IPS-15b (cell line): ENCODE results near the gene BLNK.

Source experiments
- H3K27me3 ChIP-seq: one replicate; pipeline ENCODE4 v1.6.1; 2013; ENCODE audit warnings: low read length; ENCODE audit not compliant: control insufficient read depth, insufficient read depth
- H3K36me3 ChIP-seq: one replicate; pipeline ENCODE4 v1.6.1; 2013; ENCODE audit warnings: low read length; ENCODE audit not compliant: control insufficient read depth, insufficient read depth
- H3K4me1 ChIP-seq: one replicate; pipeline ENCODE4 v1.6.1; 2013; ENCODE audit warnings: mild to moderate bottlenecking, low read length; ENCODE audit not compliant: control insufficient read depth, insufficient read depth
- H3K4me3 ChIP-seq: one replicate; pipeline ENCODE4 v1.5.1; 2013; ENCODE audit warnings: low read depth, low read length
- H3K9ac ChIP-seq: one replicate; pipeline ENCODE4 v1.6.1; 2013; ENCODE audit warnings: low read depth, mild to moderate bottlenecking, low read length
- H3K9me3 ChIP-seq: one replicate; pipeline ENCODE4 v1.6.1; 2013; ENCODE audit warnings: mild to moderate bottlenecking, low read length; ENCODE audit not compliant: control insufficient read depth, insufficient read depth

Gene BLNK

GRCh38 chr10:96301616-96302015 lies 30.2 kb upstream of the BLNK start:
- Histone ChIP-seq H3K36me3 (no peaks in the 10 kb centered on the region), H3K9me3 (no peaks in the 10 kb centered on the region), H3K4me3 (no peak overlapping the region), H3K4me1 (no peaks in the 10 kb centered on the region), H3K9ac (no peak overlapping the region), H3K27me3 (no peaks in the 10 kb centered on the region)

- no peak overlapping the region for H3K9ac ChIP-seq
- H3K36me3 ChIP-seq: no peaks in the 10 kb centered on the region
- no peaks in the 10 kb centered on the region for H3K27me3 ChIP-seq
- no peak overlapping the region for H3K4me3 ChIP-seq
- no peaks in the 10 kb centered on the region for H3K4me1 ChIP-seq
- no peaks in the 10 kb centered on the region for H3K9me3 ChIP-seq
These were observed 28.0 kb upstream of the BLNK start for GRCh38 chr10:96299383-96299782.

GRCh38 chr10:96298362-96298761 lies 27.0 kb upstream of the BLNK start:
- H3K27me3 ChIP-seq: no peaks in the 10 kb centered on the region
- no peaks in the 10 kb centered on the region for H3K36me3 ChIP-seq
- no peak overlapping the region for H3K9ac ChIP-seq
- H3K4me3 ChIP-seq: no peak overlapping the region
- H3K4me1 ChIP-seq: no peaks in the 10 kb centered on the region
- H3K9me3 ChIP-seq: no peaks in the 10 kb centered on the region

- Histone ChIP-seq H3K9ac (no peak overlapping the region), H3K4me3 (no peak overlapping the region), H3K36me3 (no peaks in the 10 kb centered on the region), H3K27me3 (no peaks in the 10 kb centered on the region), H3K4me1 (no peaks in the 10 kb centered on the region), H3K9me3 (no peaks in the 10 kb centered on the region)
These were observed 26.1 kb upstream of the BLNK start for GRCh38 chr10:96297486-96297885.

GRCh38 chr10:96295475-96295874 lies 24.1 kb upstream of the BLNK start:
- Histone ChIP-seq H3K4me1 (no peaks in the 10 kb centered on the region), H3K4me3 (no peak overlapping the region), H3K36me3 (no peaks in the 10 kb centered on the region), H3K9ac (no peak overlapping the region), H3K9me3 (no peaks in the 10 kb centered on the region), H3K27me3 (no peaks in the 10 kb centered on the region)

GRCh38 chr10:96292971-96293920 lies 21.9 kb upstream of the BLNK start:
- no peaks in the 10 kb centered on the region for H3K36me3 ChIP-seq
- no peak overlapping the region for H3K4me3 ChIP-seq
- no peaks in the 10 kb centered on the region for H3K27me3 ChIP-seq
- no peaks in the 10 kb centered on the region for H3K9me3 ChIP-seq
- no peaks in the 10 kb centered on the region for H3K4me1 ChIP-seq
- no peak overlapping the region for H3K9ac ChIP-seq

GRCh38 chr10:96290368-96291133 lies 19.2 kb upstream of the BLNK start:
- H3K9me3 ChIP-seq: no peaks in the 10 kb centered on the region
- peaks cover 4% of the 10 kb centered on the region for H3K4me1 ChIP-seq
- H3K9ac ChIP-seq: no peak overlapping the region
- no peaks in the 10 kb centered on the region for H3K36me3 ChIP-seq
- H3K4me3 ChIP-seq: no peak overlapping the region
- H3K27me3 ChIP-seq: no peaks in the 10 kb centered on the region

GRCh38 chr10:96289218-96289910 lies 18.0 kb upstream of the BLNK start:
- H3K4me1 ChIP-seq: peaks cover 6% of the 10 kb centered on the region
- no peak overlapping the region for H3K4me3 ChIP-seq
- H3K9ac ChIP-seq: no peak overlapping the region
- no peaks in the 10 kb centered on the region for H3K27me3 ChIP-seq
- H3K9me3 ChIP-seq: no peaks in the 10 kb centered on the region
- no peaks in the 10 kb centered on the region for H3K36me3 ChIP-seq

GRCh38 chr10:96288151-96288621 lies 16.8 kb upstream of the BLNK start:
- Histone ChIP-seq H3K4me1 (peaks cover 6% of the 10 kb centered on the region), H3K9me3 (no peaks in the 10 kb centered on the region), H3K27me3 (no peaks in the 10 kb centered on the region), H3K9ac (no peak overlapping the region), H3K4me3 (no peak overlapping the region), H3K36me3 (no peaks in the 10 kb centered on the region)

GRCh38 chr10:96287392-96288105 lies 16.2 kb upstream of the BLNK start:
- Histone ChIP-seq H3K9me3 (no peaks in the 10 kb centered on the region), H3K27me3 (no peaks in the 10 kb centered on the region), H3K36me3 (no peaks in the 10 kb centered on the region), H3K4me3 (no peak overlapping the region), H3K4me1 (peaks cover 6% of the 10 kb centered on the region), H3K9ac (no peak overlapping the region)

- H3K4me1 ChIP-seq: peaks cover 6% of the 10 kb centered on the region
- H3K9me3 ChIP-seq: no peaks in the 10 kb centered on the region
- peak overlapping the region; percentile 8 for H3K4me3 ChIP-seq
- H3K9ac ChIP-seq: no peak overlapping the region
- H3K36me3 ChIP-seq: no peaks in the 10 kb centered on the region
- no peaks in the 10 kb centered on the region for H3K27me3 ChIP-seq
These were observed 14.0 kb upstream of the BLNK start for GRCh38 chr10:96285331-96285752.
